Prostate gland (tissue), 2 donors: ENCODE measurements around the gene ITPR2. TPM values are rescaled to one million over a fixed set of nuclear protein-coding genes. Genes with fewer than 3 reads are reported as not detected.

Experiments used
- DNase-seq: peaks from one replicate; pipeline ENCODE4 v3.0.0-alpha.2; 2019; ENCODE audit warnings: low spot score
- H3K27ac ChIP-seq, 2 donors: fragments of 200-600 bp; sonication (generic); 2 replicates each; pipeline ENCODE4 v1.5.1; 2017 to 2019
- H3K27me3 ChIP-seq: fragments of 200-600 bp; sonication (generic); replicated peaks from 2 replicates; pipeline ENCODE4 v1.5.1; 2019; ENCODE audit not compliant: insufficient read depth
- H3K36me3 ChIP-seq, 2 donors: fragments of 200-600 bp; sonication (generic); 1 replicate in 1 of 2; 2 replicates in 1 of 2; pipeline versions ENCODE4 v1.5.1 to v1.8.1; 2017 to 2019
- H3K4me1 ChIP-seq: fragments of 200-600 bp; sonication (generic); replicated peaks from 2 replicates; pipeline ENCODE4 v1.5.1; 2019
- H3K4me3 ChIP-seq, 2 donors: fragments of 200-600 bp; sonication (generic); 2 replicates each; pipeline ENCODE4 v1.5.1; 2017 to 2019
- H3K9me3 ChIP-seq: fragments of 200-600 bp; sonication (generic); 2 replicates; pipeline ENCODE4 v1.5.1; 2017
- CTCF ChIP-seq, 4 experiments: fragments of 200-600 bp in 2 of 4; fragments of 450-650 bp in 2 of 4; sonication (generic) in 2 of 4; IDR thresholded peaks; 1 replicate in 3 of 4; 2 replicates in 1 of 4; pipeline ENCODE4 v1.5.1; 2016 to 2019; ENCODE audit warnings: antibody characterized with exemption in 4 of 4, mild to moderate bottlenecking in 2 of 4, moderate library complexity in 2 of 4
- POLR2A ChIP-seq: fragments of 450-650 bp; IDR thresholded peaks from one replicate; pipeline ENCODE4 v1.6.1; 2016; ENCODE audit warnings: antibody characterized with exemption, mild to moderate bottlenecking
- POLR2AphosphoS5 ChIP-seq: sonication (generic); formaldehyde crosslinking; IDR thresholded peaks from one replicate; pipeline ENCODE4 v1.6.1; 2017; ENCODE audit warnings: antibody characterized with exemption
- WGBS: methylation state at CpG from one replicate; pipeline ENCODE4 v1.1.5; 2018; 5-methylcytosine and 5-hydroxymethylcytosine counted together
- intact Hi-C: fragments of 100-400 bp; cut with DNase I; formaldehyde crosslinking; loops from one replicate; pipeline ENCODE4 v1.14.2; 2022
- total RNA-seq, 2 donors: library from RNA; depleted of rRNA; stranded (reverse); fragments of >200 nt; gene quantifications; one replicate each; pipeline ENCODE4 v1.1.0, GENCODE V29; 2016

Gene ITPR2
- total RNA-seq, 2 donors from 2014 or later = 30.0 to 44.4 TPM

- TF ChIP-seq CTCF (IDR thresholded peaks at IDR 0.05) = no peak
- TF ChIP-seq POLR2AphosphoS5 = no peak
- no peak for TF ChIP-seq POLR2A
- no peaks in the 10 kb centered on the region for H3K9me3 ChIP-seq
- no peaks in the 10 kb centered on the region for H3K36me3 ChIP-seq
- WGBS = 71% methylated on average over 3 of the region's 3 CpGs
- H3K4me3 ChIP-seq = no peak overlapping the region
- no peaks in the 10 kb centered on the region for H3K4me1 ChIP-seq
- DNase-seq = no peak
- H3K27me3 ChIP-seq = no peaks in the 10 kb centered on the region
- no peak overlapping the region for H3K27ac ChIP-seq
- intact Hi-C loops = no loop called here
Measured at GRCh38 chr12:26621932-26622331, 211.1 kb downstream of the ITPR2 start.

GRCh38 chr12:26620907-26621306 is 212.1 kb downstream of the ITPR2 start:
- WGBS = 92% methylated on average over 5 of the region's 5 CpGs
- H3K27ac ChIP-seq = no peak overlapping the region
- TF ChIP-seq CTCF (IDR thresholded peaks at IDR 0.05) (no peak), POLR2AphosphoS5 (no peak), POLR2A (no peak)
- H3K4me3 ChIP-seq = no peak overlapping the region
- no peak for DNase-seq
- H3K27me3 ChIP-seq = no peaks in the 10 kb centered on the region
- no peaks in the 10 kb centered on the region for H3K9me3 ChIP-seq
- no peaks in the 10 kb centered on the region for H3K4me1 ChIP-seq
- intact Hi-C loops = no loop called here
- H3K36me3 ChIP-seq = no peaks in the 10 kb centered on the region

DNA sequence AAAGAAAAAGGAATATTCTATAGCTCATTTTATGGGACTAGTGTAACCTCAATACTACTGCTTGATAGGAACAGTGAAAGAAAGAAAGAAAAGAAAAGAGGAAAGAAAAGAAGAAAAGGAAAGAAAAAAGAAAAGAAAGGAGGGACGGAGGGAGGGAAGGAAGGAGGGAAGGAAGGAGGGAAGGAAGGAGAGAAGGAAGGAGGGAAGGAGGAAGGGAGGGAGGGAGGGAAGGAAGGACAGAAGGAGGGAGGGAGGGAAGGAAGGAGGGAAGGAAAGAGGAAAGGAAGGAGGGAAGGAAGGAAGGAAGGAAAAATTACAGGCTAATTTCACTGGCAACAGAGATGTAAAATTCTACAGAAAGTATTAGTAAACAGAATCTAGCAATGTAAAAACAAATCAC is 215.5 kb downstream of the ITPR2 start:
- Histone ChIP-seq H3K36me3 (no peaks in the 10 kb centered on the region), H3K9me3 (no peaks in the 10 kb centered on the region), H3K27me3 (no peaks in the 10 kb centered on the region), H3K27ac (no peak overlapping the region), H3K4me1 (no peaks in the 10 kb centered on the region), H3K4me3 (no peak overlapping the region)
- TF ChIP-seq POLR2A = no peak
- no peak for TF ChIP-seq CTCF (IDR thresholded peaks at IDR 0.05)
- TF ChIP-seq POLR2AphosphoS5 = no peak
- DNase-seq = no peak
- intact Hi-C loops = loop anchor here (10.0 kb wide), 1 partner anchor 183 kb away; no protein-coding TSS in a partner anchor
- 95% methylated on average over 1 of the region's 1 CpG for WGBS

DNA sequence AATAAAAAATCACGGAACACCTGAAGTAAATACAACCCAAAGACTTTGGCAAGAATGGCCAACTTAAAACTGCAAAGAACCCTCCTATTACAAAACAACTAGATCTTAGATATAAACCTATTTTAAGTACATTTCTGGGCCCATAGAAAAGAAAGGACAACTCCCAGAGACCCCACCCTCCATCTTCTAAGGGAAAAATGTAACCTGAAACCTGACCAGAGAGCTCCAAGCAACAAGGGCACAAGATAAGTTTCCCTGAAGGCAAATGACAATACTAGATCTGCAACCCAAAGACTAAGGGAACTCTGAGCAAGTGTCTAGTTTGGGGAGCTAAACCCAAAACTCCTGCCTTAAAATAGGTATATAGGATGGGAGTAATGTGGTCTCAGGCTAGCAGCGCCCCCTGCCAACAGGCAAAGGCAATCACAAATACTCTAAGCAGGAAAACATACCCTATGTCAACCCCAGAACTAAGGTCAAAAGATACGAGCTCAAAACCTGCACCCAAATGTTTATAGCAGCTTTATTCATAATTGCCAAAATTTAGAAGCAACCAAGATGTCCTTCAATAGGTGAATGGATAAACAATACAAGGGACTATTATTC is 218.9 kb downstream of the ITPR2 start:
- 33% methylated on average over 3 of the region's 3 CpGs for WGBS
- DNase-seq = no peak
- no peaks in the 10 kb centered on the region for H3K9me3 ChIP-seq
- H3K27ac ChIP-seq = no peak overlapping the region
- no peaks in the 10 kb centered on the region for H3K36me3 ChIP-seq
- no peaks in the 10 kb centered on the region for H3K27me3 ChIP-seq
- no peak overlapping the region for H3K4me3 ChIP-seq
- TF ChIP-seq POLR2A (no peak), CTCF (IDR thresholded peaks at IDR 0.05) (peak in 2 of 4 experiments; percentile 21 to 33), POLR2AphosphoS5 (no peak)
- H3K4me1 ChIP-seq = no peaks in the 10 kb centered on the region
- intact Hi-C loops = loop anchor here (10.0 kb wide), 1 partner anchor 179 kb away; no protein-coding TSS in a partner anchor

DNA sequence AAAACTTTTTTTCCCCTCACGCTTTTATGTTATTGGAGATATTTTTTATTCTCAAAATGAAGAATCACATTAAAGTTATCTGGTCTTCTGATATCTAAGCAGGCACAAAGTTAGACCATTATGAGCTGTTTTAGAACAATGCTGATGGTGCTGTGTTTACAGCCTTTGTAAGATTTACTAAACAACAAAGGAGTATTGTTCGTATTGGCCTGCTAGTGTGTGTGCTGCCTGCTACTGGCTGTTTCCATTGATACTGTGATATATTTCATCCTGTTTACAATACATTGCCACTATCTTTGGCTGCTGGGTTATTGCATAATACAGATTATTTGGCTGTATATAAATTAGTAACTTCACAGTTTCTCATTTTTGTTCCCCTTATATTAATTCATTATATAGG is 220.8 kb downstream of the ITPR2 start:
- H3K27ac ChIP-seq = no peak overlapping the region
- H3K4me1 ChIP-seq = no peaks in the 10 kb centered on the region
- H3K36me3 ChIP-seq = no peaks in the 10 kb centered on the region
- intact Hi-C loops = loop anchor here (10.0 kb wide), 1 partner anchor 177 kb away; no protein-coding TSS in a partner anchor
- DNase-seq = no peak
- no peaks in the 10 kb centered on the region for H3K27me3 ChIP-seq
- no peak overlapping the region for H3K4me3 ChIP-seq
- H3K9me3 ChIP-seq = no peaks in the 10 kb centered on the region
- WGBS = 63% methylated on average over 2 of the region's 2 CpGs
- TF ChIP-seq POLR2A (no peak), CTCF (IDR thresholded peaks at IDR 0.05) (no peak), POLR2AphosphoS5 (no peak)
